ENCODE data around the gene LIFR. TPM values are rescaled to one million over a fixed set of nuclear protein-coding genes. Genes with fewer than 3 reads are reported as not detected.

LIFR gene
- total RNA-seq, 2 donors from 2014 or later: 0.25 TPM; not detected in 1

DNA sequence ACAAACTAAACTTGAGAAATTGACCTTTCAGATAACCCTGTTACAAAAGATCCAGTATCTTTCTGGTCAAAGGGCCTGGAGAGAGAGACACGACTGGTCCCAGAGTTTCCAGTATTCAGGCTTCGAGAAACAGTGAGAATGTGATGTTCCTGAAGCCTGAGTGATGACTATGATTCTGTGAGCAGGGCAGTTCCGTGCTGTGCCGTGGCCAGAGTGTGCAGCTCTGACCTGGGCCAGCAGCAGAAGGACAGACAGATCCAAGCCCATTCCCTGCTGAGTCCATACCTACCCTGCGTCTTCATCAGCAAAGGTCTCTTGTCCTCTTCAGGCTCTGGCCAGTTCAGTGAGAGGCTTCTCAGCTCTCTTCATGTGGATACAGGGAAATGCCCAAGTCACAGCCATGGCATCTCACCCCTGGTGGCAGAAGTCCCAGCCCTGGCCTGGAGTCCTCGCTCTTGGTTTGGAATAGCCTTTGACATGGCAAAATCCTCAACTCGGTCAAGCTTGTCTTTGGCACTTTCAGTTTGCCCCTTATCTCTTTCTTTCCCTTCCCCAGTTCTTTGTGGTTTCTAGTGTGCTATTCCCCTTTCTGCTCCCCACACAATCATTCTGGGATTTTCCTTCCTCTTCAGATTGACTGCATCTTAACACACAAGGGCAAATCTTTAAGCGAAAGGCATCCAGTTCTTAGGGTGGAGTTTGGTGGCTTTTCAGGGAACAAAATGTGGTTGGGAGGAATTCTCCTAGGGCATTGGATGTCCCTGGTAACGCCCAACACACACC lies 107.7 kb downstream of the LIFR start:
- Mint-ChIP-seq H3K9me3 (no peaks in the 10 kb centered on the region), H3K27ac (no peak overlapping the region), H3K36me3 (no peaks in the 10 kb centered on the region)
- ATAC-seq: no peak
- DNase-seq (ENCODE audit: low spot score in 2 of 2): no peak

GRCh38 chr5:38447786-38448185 lies 108.7 kb downstream of the LIFR start:
- H3K36me3 Mint-ChIP-seq: no peaks in the 10 kb centered on the region
- no peak for ATAC-seq
- H3K9me3 Mint-ChIP-seq: no peaks in the 10 kb centered on the region
- no peak for DNase-seq (ENCODE audit: low spot score in 2 of 2)
- no peak overlapping the region for H3K27ac Mint-ChIP-seq

DNA sequence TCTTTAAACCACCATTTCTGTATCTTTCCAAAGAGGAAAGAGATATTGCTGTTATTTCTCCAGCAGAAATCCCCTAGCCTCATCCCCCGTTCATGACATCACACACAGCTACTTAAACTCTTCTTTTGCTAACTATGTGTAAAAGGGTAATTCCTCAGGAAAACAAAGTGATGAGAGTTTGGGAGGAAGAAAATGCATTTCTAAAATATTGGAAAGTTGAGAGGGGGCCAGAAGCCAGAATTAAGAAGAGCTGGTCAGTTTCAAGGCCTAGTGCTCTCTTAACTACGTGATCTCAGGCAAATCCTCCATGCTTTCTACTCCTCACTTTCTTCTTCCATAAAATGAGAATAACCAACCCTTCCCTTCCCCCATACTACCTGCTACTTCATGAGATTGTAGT lies 109.4 kb downstream of the LIFR start:
- ATAC-seq: no peak
- no peaks in the 10 kb centered on the region for H3K36me3 Mint-ChIP-seq

GRCh38 chr5:38446029-38446522 lies 110.4 kb downstream of the LIFR start:
- no peaks in the 10 kb centered on the region for H3K9me3 Mint-ChIP-seq
- H3K36me3 Mint-ChIP-seq: no peaks in the 10 kb centered on the region
- no peak overlapping the region for H3K27ac Mint-ChIP-seq
- DNase-seq (ENCODE audit: low spot score in 2 of 2): no peak
- ATAC-seq: no peak

More for the DNA sequence above, 109.4 kb downstream of the LIFR start:
- Mint-ChIP-seq H3K9me3 (no peaks in the 10 kb centered on the region), H3K27ac (no peak overlapping the region)
- DNase-seq (ENCODE audit: low spot score in 2 of 2): no peak

GRCh38 chr5:38445374-38446028 lies 110.9 kb downstream of the LIFR start:
- ATAC-seq (no peak), DNase-seq (ENCODE audit: low spot score in 2 of 2) (no peak)
- no peak overlapping the region for H3K27ac Mint-ChIP-seq
- H3K36me3 Mint-ChIP-seq: no peaks in the 10 kb centered on the region
- H3K9me3 Mint-ChIP-seq: no peaks in the 10 kb centered on the region

DNA sequence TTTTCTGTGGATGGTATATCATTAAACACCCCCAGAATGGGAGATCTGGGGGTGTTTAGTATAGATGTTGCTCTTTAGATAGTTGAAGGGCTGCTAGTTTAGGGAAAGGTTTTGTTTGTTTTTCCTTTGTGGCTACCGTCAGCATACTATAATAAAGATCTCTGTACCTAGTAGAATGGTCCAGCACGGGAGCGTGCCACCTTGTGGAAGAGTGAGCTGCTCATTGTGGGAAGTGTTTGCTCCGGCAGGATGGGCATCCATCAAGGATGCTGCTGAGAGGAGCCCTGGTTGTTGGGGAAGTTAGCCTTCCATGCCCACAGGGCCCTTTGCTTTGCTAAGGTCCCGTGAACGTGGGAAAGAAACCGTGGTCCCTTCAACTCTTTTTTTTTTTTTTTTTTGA lies 113.1 kb downstream of the LIFR start:
- ATAC-seq (no peak), DNase-seq (ENCODE audit: low spot score in 2 of 2) (no peak)
- H3K27ac Mint-ChIP-seq: no peak overlapping the region
- no peaks in the 10 kb centered on the region for H3K9me3 Mint-ChIP-seq
- no peaks in the 10 kb centered on the region for H3K36me3 Mint-ChIP-seq

DNA sequence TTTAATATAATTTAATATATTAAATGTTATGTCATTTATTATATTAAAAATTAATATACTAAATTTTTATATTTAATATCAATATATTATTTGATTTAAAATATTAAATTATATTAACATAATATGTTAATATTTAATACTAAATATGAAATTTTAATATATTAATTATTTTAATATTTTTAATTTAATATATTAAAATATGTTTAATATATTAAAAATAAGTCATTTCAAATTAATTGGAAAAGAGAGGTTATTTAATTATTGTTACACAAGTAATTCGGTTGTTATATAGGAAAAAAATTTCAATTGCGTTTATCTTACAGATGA lies 114.2 kb downstream of the LIFR start:
- no peaks in the 10 kb centered on the region for H3K9me3 Mint-ChIP-seq
- H3K36me3 Mint-ChIP-seq: no peaks in the 10 kb centered on the region
- DNase-seq (ENCODE audit: low spot score in 2 of 2) (no peak), ATAC-seq (no peak)
- no peak overlapping the region for H3K27ac Mint-ChIP-seq

DNA sequence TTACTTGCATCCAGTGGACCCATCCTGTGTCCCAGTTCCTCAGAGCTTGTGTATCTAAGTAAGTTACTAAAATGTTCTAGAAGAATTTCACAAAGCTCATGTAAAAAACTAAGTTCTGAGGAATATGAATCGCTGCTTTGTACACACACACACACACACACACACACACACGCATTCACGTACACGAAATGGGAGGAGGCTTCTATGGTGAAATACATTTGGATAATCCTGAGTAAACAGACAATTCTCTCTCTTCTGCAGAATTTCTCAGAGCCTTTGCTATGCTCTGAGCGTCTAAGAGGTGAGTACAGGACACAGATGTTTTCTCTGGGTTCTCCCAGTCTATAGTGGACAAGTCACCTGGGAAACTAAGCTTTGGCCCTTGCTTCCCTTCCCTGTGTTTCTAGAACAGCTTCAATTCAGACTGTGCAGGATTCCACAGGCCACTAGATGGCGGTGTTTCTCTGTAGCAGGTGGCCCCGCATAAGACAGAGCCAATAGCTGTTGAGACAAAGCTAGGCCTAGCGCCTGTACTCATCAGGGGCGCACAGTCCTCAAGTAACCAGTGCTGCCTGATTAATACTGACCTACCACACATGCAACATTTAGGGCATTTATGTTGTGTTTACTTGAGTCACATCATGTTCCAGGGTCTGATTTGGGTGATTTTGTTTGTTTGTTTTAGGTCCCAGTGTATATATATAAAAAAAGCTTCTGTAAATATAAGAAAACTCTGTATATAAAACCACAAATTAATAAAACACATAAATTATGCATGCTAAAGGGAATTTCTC lies 114.8 kb downstream of the LIFR start:
- no peaks in the 10 kb centered on the region for H3K9me3 Mint-ChIP-seq
- no peak overlapping the region for H3K27ac Mint-ChIP-seq
- no peaks in the 10 kb centered on the region for H3K36me3 Mint-ChIP-seq
- ATAC-seq (peak; percentile 100), DNase-seq (ENCODE audit: low spot score in 2 of 2) (peak; percentile 74 to 83)

DNA sequence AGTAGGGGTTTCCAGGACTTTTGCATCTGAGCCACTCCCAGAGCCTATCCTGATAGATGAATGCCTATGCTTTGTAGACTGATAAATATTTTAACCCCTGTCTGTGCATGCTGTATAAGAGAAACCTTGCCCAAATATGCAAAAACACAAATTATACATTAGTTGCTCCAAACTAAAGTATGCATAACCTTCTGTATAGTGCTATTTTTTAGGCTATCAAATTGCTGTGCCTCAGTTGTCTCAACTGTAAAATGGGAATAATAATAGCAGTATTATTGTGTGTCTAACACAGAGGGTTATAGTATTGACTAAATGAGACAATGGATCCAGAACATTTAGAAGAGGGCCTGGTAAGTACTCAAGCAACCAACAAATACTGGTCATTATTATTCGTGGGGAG lies 117.7 kb downstream of the LIFR start:
- no peak overlapping the region for H3K27ac Mint-ChIP-seq
- H3K9me3 Mint-ChIP-seq: no peaks in the 10 kb centered on the region
- H3K36me3 Mint-ChIP-seq: no peaks in the 10 kb centered on the region
- DNase-seq (ENCODE audit: low spot score in 2 of 2) (no peak), ATAC-seq (no peak)

DNA sequence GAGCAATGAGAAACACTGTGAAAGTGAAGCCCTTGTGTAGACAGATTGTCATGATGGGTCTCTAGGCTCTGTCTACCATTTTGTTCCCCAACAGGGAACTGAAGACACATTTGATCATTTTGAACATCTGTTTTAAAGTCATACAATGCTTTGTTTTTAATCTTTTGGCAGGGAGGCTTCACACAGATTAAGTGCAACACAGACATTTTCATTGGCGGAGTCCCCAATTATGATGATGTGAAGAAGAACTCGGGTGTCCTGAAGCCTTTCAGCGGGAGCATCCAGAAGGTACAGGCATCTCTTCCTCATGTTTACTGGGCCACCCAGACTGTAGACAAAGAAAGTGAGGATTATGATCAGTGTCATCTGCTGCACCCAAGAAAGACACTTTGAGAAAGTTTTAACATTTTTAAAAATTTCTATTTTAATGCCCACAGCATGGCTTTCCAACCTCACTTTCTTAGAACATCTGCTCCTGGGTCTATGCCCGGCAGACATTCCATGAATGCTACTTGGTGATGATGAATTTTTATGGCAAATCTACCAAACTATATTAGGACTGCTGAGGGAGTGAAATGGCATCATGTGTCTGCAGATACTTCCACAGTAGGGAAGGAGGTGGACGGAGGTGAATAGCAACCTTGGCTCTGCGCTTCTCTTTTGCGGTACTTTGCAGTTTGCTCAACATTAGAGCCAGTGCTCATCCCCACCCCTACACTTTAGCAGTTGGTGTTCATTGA lies 121.3 kb downstream of the LIFR start:
- Mint-ChIP-seq H3K36me3 (no peaks in the 10 kb centered on the region), H3K27ac (no peak overlapping the region), H3K9me3 (no peaks in the 10 kb centered on the region)
- ATAC-seq (no peak), DNase-seq (ENCODE audit: low spot score in 2 of 2) (no peak)

DNA sequence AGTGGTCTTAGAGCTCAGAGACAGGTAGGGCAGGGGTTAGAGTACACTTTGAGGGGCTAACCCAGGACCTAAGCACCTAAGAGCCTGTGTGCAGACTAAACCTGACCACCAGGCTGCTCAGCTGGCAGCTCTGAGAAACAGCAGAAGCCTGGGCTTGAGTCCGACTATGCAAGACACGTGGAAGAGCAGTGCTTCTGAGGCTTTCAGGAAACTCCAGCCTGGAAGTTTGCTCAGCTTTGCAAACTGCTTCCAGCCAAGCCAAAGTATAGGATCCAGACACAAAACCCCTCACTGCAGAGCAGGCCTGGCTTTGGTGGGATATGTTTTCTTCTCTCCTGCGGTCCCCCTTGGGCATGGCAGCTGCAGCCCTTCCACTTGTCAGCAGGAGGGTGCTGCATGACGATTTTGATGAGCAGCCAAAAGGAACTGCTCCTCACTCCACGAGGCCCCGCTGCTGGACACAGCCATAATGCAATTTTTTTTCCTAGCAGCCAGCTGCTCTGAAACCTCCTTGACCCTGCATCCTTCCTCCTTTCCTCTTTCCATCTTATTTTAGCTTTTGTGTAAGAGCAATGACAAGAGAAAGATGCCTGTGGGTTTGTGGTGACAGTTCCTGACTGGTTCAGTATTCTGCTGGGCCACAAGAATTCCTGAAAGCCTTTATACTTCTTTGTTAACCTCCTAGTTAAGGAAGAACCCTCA lies 123.1 kb downstream of the LIFR start:
- H3K9me3 Mint-ChIP-seq: no peaks in the 10 kb centered on the region
- no peaks in the 10 kb centered on the region for H3K36me3 Mint-ChIP-seq
- ATAC-seq (no peak), DNase-seq (ENCODE audit: low spot score in 2 of 2) (no peak)
- H3K27ac Mint-ChIP-seq: no peak overlapping the region

DNA sequence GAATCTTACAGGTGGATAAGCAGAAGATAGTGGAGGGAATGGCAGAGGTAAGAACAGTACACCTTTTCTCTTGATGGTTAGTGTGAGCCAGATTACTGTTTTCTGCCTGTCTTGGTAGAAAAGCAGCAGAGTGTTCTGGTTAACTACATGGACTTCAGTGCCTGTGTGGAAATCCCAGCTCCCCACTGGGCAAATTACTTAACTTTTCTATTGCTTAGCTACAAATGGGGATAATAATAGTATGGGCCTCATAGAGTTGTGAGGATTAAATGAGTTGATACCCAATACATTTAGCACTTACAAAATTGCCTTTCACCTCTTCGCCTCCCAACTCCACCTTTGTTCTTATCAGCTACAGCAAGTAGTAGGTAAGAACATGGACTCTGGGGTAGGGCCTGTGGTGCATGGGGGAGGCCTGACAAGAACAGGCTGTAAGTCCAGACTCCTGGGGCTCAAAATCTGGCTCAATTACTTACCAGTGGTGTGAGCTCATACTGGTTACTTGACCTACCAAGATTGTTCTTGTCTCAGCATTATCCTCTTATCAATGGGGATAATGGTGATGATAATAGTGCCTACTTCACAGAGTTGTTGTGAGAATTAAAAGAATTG lies 125.1 kb downstream of the LIFR start:
- DNase-seq (ENCODE audit: low spot score in 2 of 2) (no peak), ATAC-seq (no peak)
- H3K9me3 Mint-ChIP-seq: no peaks in the 10 kb centered on the region
- H3K27ac Mint-ChIP-seq: no peak overlapping the region
- no peaks in the 10 kb centered on the region for H3K36me3 Mint-ChIP-seq

GRCh38 chr5:38426986-38427950 lies 129.2 kb downstream of the LIFR start:
- H3K27ac Mint-ChIP-seq: peak overlapping the region in 1 of 2 donors; percentile 37
- H3K36me3 Mint-ChIP-seq: no peaks in the 10 kb centered on the region
- no peaks in the 10 kb centered on the region for H3K9me3 Mint-ChIP-seq
- DNase-seq (ENCODE audit: low spot score in 2 of 2): no peak
- ATAC-seq: no peak

DNA sequence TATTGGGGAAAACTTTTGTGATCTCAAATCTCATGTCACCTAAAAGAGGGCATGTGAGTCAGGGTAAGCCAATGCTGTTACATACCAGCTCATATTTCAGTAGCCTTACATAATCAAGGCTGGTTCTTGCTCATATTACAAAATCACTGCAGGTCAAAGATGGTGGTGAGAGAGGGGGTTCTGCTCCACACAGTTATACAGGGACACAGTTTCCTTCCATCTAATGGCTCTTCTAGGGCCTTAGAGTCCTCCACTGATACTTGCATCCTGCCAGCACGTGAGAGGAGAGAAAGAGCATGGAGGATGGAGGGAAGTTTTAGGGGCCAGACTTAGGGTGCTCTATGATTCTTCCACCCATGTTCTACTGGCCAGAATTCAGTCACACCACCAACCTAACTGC lies 130.0 kb downstream of the LIFR start:
- Mint-ChIP-seq H3K36me3 (no peaks in the 10 kb centered on the region), H3K9me3 (no peaks in the 10 kb centered on the region), H3K27ac (no peak overlapping the region)
- no peak for ATAC-seq
- no peak for DNase-seq (ENCODE audit: low spot score in 2 of 2)
